HG03460 (cell line): Measurements from ENCODE around the gene KIAA0586.

ENCODE experiments used
- ATAC-seq: cut with Tn5 transposase; IDR thresholded peaks from one replicate; pipeline ENCODE4 v1.9.1; 2021; ENCODE audit not compliant: unreplicated experiment

The KIAA0586 gene

DNA sequence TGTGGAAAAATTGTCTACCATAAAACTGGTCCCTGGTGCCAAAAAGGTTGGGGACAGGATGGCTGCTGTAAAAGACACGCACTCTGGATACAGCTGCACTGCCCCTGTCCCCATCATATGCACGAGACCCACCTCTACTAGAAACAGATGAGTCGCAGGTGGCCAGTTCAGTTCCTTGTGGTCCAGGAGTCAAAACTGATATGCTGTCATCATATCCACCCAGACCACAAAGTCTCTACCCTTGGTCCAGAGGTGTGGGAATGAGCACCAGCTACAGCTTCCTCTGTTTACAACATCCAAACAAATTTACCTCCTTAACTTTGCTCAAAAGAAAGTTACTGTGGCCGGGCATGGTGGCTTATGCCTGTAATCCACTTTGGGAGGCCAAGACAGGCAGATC lies 166.5 kb downstream of the KIAA0586 start:
- no peak for ATAC-seq

DNA sequence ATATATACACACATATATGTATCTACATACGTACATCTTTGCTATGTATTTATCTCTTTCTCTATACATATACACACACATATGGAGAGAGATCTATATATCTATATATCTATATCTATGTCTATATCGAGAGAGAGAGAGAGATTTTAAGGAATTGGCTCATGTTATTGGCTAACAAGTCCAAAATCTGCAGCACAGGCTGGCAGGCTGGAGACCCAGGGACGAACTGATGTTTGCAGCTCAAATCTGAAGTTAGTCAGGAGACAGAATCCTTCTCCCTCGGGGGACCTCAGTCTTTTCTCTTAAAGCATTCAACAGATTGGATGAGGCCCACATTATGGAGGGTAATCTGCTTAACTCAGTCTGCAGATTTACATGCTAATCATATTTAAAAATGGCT lies 169.5 kb downstream of the KIAA0586 start:
- no peak for ATAC-seq

DNA sequence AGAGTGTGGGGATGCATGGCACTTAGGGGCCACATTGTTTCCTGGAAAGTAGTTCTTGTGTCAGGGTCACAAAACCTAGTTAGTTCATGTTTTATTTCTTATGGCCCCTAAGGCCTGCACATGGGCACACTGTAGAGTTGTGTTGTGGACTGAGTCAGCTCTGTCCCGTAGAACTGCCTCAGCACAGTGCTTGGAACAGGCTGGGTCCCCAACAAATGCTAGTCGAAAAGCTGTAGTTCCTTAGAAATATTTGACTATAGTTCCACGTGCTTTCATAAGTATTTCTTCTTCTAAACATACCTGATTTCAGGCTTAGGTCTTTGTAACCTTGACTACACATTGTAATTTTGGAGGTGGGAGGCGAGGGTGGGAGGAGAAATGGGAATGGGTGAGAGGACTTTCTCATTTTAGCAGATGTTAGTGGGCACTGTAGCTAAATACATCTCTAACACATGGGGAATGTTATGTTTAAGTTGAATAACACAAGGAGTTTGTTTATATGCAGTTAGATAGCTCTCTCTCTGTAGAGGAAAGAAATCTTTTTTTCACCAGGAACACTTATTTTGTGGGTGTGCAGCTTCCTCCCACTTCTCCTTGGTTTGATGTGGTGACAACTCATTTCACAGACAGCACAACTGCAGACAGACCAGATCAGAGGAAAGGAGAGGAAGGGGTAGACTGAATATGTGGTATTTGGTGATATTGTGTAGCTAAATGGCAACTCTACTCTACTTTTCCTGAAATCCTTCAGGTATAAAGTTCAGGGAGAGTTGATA lies 170.7 kb downstream of the KIAA0586 start:
- ATAC-seq = no peak

DNA sequence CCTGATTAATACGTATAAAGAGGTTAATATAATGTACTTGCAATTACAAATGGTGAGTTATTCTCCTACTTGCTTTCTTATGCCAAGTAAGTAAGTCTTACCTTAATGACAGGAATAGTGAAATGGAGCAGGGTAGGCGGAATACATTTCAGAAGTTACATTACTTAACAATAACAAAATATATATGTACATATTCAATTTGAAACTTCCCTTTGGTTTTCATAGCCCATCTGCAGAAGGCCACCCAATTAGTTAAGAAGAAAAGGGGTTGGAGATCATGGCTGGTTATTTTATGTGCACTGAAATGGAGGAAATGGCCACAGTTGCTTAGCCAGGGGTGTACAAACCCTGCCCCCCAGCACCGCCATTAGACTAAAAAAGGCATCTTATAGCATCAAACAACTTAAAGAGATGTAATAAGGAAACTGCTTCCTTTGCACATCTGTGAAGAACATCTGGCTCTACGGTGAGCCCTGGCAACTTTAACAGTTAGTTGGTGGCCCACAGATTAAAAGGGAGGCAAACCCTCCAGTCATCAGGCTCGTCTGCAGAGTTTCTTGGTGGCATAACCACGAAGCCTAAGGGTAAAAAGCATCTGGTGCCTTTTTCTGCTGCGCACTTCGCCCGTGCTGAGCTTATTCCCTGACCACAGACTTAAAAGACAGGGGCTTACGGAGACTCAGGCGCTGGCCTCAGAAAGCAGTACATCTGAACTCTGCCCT lies 171.4 kb downstream of the KIAA0586 start:
- no peak for ATAC-seq

DNA sequence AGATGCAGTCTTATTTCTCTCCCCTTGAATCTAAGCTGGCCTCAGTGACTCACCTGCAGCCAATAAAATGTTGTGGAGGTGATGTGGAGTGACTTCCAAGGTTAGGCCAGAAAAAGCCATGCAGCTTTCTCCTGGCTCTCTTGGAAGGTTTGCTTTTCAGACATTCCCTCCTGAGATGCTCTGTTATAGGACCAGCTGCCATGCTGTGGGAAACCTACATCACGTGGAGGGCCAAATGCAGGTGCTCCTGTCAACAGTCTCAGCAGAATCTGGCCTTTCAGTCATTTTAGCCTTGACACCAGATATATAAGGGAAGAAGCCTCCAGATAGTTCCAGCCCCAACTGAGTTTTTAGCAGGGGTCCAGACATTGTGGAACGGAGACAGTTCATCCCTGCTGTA lies 172.2 kb downstream of the KIAA0586 start:
- no peak for ATAC-seq
